GM15510 (cell line): ENCODE data around the gene COX6A2.

Experiments
- POLR2A ChIP-seq: IDR thresholded peaks from 3 replicates; pipeline ENCODE4 v1.6.1; 2011; ENCODE audit warnings: borderline replicate concordance; ENCODE audit not compliant: insufficient read length; ENCODE audit errors: extremely low read depth

Gene COX6A2

DNA sequence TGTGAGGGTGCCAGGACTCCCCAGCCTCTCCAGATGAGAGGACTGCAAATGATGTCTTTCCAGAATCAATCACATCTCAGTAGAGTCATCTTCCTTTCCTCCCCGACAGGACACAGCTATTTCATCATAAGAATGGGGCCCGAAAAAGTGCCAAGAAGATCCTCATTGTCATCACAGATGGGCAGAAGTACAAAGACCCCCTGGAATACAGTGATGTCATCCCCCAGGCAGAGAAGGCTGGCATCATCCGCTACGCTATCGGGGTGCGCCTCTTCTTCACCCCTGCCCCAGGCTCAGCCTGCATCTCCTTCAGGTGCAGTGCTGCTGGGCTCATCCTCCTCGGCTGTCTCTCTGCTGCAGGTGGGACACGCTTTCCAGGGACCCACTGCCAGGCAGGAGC is 20.8 kb downstream of the COX6A2 start:
- TF ChIP-seq POLR2A: no peak

DNA sequence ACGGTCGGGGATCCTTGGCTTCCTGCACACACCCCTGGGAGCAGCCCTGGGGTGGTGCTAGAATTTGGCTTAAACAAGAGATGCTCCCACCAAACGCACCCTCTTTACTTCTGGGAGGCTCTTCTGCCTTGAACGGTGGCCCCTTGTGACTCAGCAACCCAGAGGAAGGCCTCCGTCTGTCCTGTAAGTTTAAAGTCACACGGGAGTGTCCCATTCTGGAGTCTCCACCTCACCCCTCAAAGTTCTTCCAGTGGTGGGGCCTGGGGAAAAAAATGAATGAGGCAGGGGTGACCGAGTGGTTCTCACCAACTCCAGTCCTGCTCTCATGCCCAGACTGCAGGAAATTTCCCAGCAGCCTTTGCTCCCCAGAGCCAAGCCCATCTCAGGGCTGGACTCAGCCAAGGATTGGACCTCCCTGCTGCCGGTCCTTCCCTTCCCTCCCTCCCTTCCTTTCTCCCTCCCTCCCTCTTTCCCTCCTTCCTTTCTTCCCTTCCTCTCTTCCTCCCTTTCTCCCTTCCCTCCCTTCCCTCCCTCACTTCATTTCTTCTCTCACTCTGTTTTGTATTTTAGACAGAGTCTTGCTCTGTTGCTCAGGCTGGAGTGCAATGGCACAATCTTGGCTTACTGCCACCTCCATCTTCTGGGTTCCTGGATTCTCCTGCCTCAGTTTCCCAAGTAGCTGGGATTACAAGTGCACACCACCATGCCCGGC is 23.7 kb downstream of the COX6A2 start:
- TF ChIP-seq POLR2A: no peak

DNA sequence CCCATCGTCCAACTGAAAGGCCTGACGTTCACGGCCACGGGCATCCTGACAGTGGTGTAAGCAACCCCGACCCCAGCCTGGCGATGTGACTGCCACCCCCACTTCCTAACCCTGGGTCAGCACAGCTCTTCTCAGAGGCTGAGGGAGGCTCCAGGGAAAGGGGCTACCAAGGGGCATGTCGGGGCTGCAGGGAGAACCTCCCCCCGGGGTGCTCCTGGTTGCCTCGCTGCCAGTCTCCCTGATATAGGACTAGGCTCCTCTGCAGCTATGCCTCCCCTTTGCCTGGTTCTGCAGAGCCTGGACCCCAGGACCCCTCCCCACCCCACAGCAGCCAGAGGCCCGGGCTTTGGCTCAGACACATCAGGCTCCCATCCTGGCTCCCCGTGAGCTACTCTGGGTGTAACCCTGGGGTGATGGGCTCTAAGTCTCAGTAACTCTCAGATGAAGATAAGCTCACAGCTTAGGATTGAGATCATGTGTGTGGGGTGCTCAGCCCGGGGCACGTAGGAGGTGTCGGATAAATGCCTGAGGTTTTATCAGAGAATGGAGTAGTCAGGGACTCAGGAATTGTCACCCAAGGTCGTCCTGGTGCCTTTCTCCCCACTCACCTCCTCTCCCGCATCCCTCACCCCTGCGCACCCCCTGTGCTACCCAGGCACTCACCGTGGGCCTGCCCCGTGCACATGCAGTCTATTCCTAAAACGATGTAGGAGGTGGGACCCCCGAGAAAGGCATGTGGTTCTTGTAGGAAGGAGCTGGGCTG is 24.4 kb downstream of the COX6A2 start:
- no peak for TF ChIP-seq POLR2A

DNA sequence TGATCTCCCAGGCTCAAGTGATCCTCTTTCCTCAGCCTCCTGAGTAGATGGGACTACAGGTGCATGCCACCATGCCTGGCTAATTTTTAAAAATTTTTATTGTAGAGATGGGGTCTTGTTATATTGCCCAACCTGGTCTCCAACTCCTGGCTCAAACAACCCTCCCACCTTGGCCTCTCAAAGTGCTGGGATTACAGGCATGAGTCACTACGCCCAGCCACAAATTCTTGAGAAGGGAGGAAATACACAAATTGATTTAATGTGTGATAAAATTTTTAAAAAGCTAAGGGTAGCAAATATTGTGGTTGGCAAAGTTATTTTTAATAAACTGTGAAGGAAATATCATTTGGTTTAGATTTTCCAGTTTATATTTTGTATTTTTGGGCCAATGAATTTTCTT is 25.5 kb downstream of the COX6A2 start:
- TF ChIP-seq POLR2A: no peak

DNA sequence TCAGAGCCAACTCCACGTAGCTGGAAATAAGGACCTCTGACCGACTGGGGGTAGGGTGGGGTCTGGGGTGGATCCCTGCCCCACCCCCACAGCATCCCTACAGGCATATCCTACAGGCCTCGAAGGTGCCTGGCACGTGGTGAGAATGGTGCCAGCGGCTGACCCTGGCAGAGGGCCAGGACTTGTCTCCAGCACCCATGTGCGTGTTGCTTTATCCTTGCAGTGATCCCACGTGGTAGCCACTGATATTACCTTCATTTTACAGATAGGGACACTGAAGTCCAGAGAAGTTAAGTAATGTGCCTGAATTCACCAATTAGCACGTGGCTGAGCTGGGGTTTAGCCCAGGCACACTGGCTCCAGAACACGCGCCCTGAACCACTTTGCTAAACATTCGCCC is 26.7 kb downstream of the COX6A2 start:
- no peak for TF ChIP-seq POLR2A

DNA sequence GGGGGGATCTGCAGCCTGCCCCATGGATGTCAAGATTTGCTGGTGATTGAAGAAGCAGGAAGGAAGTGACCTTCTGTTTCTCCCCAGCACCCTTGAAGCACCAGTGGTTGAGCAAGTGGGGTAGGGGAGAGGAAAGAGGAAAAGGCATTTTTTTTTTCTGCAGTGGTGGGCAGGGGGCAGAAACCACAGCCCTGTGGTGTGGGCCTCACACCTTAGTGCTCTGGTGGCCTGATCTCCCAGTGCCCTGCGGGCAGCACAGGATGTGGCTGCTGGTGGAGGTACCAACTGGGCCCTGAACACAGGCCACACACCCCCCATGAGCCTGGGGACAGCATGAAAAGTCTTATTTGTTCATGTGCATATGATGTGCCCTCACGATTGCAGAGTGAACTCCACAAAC is 28.0 kb downstream of the COX6A2 start:
- TF ChIP-seq POLR2A: no peak

DNA sequence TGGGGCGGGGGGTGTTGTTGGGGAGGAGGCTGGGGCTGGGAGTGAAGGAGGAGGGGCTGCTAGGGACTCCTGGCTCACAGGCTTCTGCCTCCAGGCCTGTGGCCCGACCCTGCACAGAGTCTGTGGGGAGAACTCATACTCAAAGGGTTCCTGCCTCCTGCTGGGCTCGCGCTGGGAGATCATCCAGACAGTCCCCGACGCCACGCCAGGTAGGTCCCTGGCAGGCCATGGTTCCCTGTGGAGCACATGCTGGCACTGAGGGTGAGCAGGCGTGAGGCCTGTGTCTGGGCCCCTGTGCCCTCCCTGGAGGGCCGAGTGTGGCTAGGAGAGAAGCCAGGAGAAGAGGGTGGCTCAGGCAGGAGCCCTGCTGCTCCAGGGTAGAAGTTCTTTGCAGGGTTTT is 30.5 kb downstream of the COX6A2 start:
- no peak for TF ChIP-seq POLR2A

DNA sequence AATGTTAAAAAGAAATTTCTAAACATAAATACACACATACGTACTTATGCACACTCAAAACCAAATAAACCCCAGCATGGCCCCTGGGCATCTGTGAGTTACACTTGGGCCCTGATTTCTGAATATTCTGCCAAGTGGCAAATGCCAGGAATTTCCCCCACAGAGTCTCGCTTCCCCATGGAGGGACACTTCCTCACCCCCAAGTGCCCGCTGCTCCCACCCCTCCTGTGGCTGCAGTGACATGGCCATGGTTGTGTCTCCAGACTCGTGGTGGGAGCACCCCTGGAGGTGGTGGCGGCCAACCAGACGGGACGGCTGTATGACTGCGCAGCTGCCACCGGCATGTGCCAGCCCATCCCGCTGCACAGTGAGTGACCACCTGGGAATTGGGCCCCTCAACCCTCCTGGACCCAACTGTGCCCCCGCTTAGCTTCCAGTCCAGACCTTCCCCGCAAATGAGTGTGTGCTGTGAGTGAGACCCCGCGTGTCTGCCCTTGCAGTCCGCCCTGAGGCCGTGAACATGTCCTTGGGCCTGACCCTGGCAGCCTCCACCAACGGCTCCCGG is 31.0 kb downstream of the COX6A2 start:
- TF ChIP-seq POLR2A: no peak

DNA sequence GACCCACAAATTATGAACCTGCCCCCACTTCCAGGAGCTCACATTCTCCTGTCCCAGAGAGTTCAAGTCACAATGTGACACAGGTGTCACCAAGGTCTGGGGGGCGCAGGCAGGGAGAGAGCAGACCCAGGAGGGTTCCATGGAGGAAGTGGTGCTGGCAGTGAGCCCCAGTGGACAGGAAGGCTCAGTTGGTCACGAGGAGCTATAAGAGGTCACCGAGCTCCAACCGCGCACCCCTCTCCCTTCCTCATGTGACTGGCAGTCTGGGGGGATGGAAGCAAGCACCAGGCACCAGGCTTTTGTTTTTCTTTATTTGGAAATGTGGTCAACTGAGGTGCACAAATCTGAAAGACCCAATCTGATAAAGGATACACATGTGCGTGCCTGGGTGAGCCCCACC is 32.5 kb downstream of the COX6A2 start:
- TF ChIP-seq POLR2A: no peak

DNA sequence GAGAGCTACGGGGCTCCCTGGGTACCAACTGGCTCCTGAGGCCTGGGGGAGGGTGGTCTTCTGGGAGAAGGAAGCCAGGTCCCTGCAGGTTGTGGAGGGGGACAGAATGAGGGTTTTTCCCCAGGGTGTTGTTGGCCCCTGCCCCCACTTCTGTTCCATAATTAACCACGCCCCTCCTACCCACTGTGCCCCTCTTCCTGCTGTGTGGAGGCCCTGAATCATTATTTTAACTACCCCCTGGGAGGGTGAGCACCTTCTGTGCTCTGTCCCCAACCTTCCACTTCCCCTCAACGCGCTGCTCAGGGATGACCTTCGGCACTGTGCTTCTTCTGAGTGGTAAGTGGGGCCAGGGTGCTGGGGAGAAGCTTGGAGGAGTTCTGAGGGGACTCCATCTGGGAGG is 35.1 kb downstream of the COX6A2 start, which contains the start of gene ITGAD:
ITGAD (plus strand) TSS at position 280 of the 400 bp plus-strand sequence; CDS start at position 306, 26 bp downstream.
- TF ChIP-seq POLR2A: no peak

DNA sequence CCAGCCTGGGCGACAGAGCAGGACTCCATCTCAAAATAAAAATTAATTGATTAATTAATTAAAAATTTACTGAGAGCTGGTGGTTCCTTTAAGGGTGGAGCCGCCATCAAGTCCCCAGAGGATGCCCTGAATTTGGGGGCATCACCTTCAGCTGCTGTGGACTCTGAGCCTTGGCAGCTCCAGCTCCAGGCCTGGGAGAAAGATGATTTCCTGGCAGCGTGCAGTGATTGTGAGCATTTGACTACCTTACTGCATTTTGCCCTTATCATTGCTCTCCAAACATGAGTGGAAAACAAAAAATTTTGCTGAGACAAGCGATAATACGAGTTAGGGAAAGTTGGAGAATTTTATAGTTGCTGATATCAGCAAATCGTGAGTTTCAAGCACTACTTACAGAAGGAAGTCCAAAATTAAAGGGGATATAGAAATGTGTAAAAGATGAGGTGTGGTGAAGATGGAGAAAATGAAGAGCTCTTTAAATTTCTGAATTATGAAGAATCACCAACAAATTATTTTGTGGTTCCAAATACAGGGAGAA is 37.6 kb downstream of the COX6A2 start:
- no peak for TF ChIP-seq POLR2A

DNA sequence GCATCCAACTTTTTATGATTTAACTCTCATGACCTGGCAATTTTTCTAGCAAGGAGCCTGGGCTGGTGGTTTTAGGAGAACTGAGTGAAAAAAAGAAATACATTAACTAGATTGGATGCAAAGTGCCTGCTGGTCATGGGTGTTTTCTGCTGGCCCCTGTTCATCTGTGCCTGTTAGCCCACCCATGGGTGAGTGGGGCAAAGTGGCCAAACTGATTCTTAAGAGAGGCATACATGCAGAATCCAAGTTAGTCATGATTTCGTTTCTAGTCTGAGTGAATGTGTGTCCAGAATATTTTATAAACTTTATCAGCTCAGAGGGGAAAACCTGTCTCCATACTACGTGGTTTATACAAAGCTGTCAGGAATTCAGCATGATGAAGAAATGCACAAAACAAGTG is 39.6 kb downstream of the COX6A2 start:
- TF ChIP-seq POLR2A: no peak

DNA sequence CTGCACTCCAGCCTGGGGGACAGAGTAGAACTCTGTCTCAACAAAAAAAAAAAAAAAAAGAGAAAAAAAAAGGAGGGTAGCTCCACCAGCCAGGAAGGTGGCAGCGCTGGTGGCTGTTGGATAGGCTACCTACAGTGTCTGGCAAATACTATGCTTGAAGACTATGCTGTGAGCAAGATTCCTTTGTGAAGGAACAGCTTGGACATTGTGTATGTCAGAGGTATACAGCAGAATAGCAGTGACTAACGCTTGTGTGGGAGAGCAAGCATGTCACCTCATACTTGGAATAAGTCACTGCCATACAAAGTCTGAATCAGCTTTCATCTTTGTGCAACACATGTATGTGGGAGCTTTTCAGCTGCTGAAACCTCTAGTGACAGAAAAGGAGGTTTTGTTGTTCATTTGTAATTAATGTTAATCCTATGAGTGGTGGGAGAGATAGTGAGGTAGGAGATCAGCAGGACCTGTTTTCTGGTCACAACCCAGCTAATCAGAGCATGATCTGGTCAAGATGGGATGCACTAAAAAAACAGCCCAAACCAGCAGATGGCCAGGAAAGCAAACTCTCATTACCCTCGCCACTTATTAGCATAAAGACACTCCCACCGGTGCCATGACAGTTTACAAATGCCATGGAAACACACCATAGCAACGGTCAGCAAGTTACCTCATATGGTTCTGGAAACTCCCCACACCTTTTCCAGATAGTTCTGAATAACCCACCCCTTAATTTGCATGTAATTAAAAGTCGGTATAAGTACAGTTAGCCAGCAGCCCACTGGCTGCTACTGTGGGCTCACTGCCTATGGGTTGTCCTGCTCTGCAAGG is 41.8 kb downstream of the COX6A2 start:
- TF ChIP-seq POLR2A: no peak

DNA sequence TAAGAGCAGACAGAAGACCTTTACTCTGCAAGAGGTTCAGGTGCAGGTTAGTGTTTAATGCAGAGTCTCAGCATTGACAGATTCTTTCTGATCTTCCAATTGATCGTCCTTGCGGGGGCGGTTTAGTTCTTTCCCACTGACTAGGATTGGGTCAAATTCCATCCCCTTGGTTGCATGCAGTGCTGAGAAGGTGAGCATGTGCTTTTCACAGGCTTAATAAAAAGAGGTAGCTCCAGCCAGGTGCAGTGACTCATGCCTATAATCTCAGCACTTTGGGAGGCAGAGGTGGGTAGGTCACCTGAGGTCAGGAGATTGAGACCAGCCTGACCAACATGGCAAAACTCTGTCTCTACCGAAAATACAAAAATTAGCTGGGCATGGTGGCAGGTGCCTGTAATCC is 42.5 kb downstream of the COX6A2 start:
- no peak for TF ChIP-seq POLR2A
